ENCODE data around the gene KRT1.
A peak's percentile ranks its signal among the peaks of the same experiment; 100 is the strongest.

KRT1 gene

DNA sequence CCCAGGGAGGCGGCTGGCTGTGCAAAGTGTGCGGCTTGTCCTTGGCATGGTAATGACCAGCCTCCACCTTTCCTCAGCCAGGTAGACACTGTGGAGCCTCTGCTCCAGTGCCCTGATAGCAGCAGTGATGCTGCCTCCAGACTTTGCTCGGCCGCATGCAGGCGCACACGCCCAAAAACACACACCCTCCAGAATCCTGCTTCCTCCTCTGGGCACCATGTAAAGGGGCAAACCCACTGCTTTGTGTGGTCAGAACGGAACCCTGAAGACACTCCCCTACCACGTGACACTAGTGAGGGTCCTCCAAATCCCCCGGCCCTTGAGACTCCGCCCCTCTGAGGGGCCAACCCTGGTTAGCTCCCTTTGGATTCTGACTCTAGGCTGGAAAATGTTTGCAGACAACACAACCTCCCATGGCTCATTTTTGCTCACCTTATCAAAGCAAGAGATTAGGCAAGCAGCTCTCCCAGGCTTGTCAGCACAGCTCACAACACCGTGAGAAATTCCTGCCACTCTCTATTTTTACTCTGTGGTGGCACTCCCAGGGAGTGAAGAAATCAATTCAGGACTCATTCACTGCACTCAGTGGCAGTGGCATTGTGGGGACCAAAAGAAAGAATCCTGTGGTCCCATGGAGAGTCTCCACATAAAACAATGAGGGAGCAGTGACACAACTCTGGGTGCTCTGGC, 18.6 kb upstream of the KRT1 start:
- no peak for DNase-seq

DNA sequence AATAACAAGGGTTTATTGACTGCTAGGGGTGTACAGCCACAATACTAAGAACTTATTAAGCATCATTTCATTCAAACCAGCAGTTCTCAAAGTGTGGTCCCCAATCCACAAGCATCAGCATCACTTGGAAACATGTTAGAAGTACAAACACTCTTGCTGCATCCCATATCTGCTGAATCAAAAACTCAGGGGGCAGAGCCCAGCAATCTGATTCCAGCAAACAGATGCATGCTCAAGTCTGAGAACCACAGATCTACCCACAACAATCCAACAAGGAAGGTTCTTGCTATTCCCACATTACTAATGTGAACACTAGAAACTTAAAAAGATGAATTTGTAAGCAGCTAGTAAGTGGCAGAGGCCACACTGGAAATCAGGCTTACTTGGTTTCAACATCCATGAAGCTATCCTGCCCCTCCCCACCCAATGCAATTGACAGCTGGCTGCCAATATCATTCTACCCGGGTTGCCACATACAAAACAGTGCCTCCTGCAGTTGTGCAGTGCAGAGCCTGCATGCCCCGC, 16.9 kb upstream of the KRT1 start:
- DNase-seq, result no peak

DNA sequence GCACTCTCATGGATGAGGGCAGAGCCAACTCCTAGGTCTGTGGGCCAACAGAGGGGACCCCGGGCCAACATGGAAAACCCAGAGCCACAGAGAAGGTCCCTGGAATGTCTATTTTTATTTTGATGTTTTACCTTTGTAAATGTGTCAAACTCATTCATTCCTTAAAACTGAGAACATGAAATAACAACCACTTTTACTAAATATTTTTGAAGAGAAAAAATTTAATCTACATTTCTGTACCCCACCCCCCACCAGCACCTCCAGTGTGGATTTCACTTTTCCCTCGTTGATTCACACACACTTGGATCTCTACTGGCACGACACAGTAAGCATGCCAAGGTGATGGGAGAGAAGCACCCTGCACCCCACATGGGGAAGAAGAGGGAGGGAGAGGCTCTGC, 16.4 kb upstream of the KRT1 start:
- no peak for DNase-seq

GRCh38 chr12:52695039-52695438, 14.8 kb upstream of the KRT1 start:
- DNase-seq, result no peak

DNA sequence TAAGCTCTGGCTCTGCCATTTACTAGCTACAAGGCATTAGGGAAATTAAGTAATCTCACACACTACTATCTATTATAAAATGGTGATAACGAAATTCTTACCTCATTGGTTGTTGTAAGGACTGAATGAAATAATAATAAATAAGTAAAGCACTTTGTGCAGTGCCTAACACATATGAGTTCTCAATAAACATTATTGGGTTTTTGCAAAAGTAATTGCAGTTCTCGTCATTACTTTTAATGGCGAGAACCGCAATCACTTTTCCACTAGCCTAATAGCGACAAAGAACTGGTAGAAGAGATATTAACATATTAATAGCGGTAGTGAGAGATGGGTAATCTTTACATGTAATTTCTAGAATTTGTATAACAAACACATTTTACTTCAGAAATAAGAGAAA, 13.9 kb upstream of the KRT1 start:
- DNase-seq, result no peak

DNA sequence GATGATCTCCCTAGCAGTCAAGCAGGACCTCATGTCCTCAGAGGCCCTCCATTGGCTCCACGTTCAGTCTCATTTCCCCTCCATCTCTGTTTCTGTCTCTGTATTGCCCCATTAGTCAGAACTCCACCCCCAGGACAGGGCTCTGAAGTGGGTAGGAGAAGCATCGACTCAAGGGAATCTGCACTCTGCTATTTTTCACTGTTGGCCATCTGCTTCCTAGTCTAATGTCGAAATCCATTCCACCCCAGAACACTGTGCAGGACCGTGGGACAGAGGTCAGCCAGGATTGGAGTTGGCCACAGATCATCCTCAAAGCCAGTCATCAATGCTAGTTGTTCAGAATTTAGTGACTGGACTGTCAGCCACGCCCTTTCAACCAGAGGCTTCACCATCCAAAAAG, 13.1 kb upstream of the KRT1 start:
- peak; percentile 13 for DNase-seq

GRCh38 chr12:52692254-52692653, 12.0 kb upstream of the KRT1 start:
- no peak for DNase-seq

GRCh38 chr12:52691841-52692150, 11.6 kb upstream of the KRT1 start:
- DNase-seq, result no peak

DNA sequence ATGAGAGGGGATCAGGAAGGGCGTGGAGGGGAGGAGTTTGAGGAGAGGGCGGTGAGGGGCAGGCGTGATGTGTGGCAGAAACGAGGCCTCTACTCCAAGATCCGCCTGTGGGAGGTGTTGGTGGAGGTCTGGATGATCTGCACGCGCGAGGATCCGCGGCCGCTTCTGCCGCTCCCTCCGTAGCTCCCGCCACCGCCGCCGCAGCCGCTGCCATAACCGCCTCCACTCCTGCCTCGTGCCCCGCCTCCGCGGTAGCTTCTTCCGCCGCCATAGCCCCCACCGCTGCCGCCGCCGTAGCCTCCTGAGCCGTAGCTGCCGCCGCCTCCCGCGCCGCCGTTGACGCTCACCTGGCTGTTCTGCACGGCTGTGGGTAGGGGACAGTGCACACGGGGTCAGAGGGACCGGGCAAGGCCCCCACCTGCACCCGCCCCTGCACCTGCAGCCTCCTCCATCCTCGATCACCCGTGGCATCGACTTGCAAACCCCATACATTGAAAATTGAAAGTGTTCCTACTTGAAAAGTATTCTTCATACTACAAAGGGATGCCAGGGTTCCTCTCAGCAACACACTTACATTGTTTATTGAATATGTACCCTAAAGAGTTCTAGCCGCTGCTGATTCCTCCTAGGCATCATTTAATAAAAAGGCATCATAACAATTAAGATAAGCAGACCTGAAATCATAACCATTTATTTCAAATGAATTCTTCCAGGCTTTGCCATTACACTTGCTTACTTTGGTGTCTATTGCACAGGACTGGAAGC, 11.1 kb upstream of the KRT1 start:
- no peak for DNase-seq

- no peak for DNase-seq
Observed at GRCh38 chr12:52690351-52691075, 10.3 kb upstream of the KRT1 start.

GRCh38 chr12:52689936-52690335, 9.7 kb upstream of the KRT1 start:
- DNase-seq, result no peak

GRCh38 chr12:52689239-52689638, 9.0 kb upstream of the KRT1 start:
- DNase-seq, result no peak

GRCh38 chr12:52688481-52688880, 8.3 kb upstream of the KRT1 start:
- no peak for DNase-seq

DNA sequence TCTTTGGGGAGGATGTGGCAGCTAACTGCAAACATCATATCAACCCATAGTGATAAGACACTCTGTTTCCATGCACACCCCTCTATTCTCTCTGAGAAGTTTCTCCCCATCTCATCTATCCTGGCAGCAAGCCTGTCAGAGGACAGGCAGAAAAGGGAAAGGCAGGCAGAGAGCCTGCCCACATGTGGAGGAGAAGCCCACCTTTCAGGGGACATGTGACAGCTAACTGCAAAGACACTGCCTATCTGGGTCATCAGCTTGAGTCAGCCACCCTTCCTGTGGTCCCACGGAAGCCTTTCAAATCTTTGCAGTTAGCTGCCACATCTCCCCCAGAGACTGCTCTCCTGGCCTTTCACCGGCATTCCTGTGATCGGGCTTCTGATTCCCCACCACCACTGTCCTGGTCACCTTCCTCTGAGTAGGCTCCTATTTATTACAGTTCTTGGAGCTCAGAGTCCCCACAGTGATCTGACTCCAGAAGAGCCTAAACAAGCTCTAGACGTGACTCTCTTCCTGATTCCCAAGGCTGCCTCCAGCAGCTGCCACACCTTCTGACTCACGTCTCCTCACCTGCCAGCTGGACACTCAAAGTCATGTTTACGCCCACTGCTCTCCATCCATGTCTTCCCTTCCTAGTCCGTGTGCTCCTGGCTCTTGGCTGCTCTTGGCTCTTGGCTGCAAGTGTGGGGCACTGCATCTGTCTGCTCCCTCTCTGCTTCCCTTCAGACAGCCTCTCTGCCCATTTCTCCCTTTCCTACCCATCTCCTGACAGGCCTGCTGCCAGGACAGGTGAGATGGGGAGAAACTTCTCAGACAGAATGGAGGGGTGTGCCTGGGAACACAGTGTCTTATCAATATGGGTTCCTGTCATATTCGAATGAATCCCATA, 7.5 kb upstream of the KRT1 start:
- DNase-seq, result no peak

- DNase-seq, result no peak
Observed at GRCh38 chr12:52686756-52687487, 6.7 kb upstream of the KRT1 start.

DNA sequence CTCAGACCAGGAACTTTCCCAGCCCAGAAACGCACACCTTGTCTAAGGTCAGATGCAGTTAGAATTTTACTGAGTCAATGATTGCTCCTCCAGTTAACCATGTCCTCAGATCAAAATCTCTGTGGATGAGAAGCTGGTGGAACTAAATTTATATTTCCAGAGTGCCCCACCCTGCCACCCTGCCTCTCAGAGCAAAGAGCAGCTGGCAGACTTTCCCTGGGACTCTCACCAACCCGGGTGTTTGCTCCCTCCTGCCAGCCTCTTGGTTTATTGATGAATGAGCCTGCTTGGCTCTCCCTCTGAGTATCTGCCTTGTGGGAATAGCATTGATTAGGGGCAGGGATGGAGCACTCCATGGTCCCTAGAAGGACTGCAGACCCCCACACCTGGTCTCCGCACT, 5.9 kb upstream of the KRT1 start:
- DNase-seq, result no peak

- no peak for DNase-seq
Observed at GRCh38 chr12:52685406-52685890, 5.2 kb upstream of the KRT1 start.

DNA sequence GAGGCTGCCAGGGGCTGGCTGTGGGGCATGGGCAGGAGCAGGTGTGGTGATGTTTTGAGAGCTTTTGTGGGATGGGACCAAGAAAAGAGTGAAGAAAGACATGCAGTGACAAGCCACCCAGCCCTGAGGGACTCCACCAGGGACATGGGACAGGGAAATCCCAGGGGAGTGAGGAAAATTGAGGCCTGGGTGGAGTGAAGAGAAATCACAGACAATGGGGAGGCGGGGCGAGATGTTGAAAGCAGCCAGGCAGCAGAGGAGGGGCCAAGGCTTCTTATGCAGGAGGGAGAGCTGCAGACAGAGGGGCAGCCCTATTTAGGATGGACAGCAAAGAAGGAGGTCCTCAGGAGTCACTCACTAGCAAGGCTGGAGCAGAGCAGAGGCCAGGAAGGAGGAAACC, 4.2 kb upstream of the KRT1 start:
- no peak for DNase-seq

DNA sequence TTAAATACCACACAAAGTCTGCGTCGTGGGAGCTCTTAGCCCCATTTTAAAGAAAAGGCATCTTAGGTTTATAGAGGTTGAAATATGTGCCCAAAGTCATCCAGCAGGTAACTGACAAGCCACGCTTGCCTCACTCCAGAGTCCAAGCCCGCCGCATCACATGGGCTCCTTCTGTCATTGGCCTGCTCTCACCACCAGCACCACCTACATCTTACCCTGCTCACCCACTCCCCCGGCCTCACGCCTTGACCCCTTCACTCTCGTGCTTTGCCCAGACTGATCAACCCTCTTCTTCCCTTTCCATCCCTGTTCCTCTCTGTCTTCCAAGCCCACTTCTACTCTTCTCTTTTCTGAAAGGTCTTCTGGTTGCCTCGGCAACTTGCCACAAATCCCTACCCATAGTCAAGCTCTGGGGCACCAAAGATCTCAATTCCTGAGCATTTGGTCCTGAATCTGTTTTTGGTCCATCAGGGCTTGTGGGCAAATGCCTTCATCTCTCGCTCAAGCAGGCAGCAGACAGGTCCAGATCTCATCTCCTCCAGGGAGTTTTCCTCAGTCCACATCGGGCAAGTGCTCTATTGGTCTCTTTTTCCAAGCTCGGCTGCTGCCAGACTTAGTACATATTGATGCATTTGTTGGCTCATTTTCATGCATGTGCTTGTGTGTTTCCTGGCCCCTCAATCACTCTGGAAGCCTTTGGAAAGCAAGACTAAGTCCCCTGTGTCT, 3.5 kb upstream of the KRT1 start:
- no peak for DNase-seq

GRCh38 chr12:52682938-52683574, 2.8 kb upstream of the KRT1 start:
- DNase-seq, result no peak

- DNase-seq, result no peak
Observed at GRCh38 chr12:52682381-52682660, 2.1 kb upstream of the KRT1 start.
